GM18508 (cell line): ENCODE data around the gene RAB22A.
"Not testable (repeated sequence)": the region's sequence is repeated elsewhere in the genome, so short reads cannot be mapped to it uniquely, and the experiment has no call there.

Source experiments
- ATAC-seq: cut with Tn5 transposase; IDR thresholded peaks from one replicate; pipeline ENCODE4 v1.9.1; 2021; ENCODE audit warnings: moderate number of reproducible peaks; ENCODE audit not compliant: insufficient read depth, unreplicated experiment

Gene RAB22A

GRCh38 chr20:58406422-58407001 lies 97.0 kb downstream of the RAB22A start:
- ATAC-seq = no peak

GRCh38 chr20:58407201-58407873 lies 97.8 kb downstream of the RAB22A start:
- no peak for ATAC-seq

- no peak for ATAC-seq
Observed at GRCh38 chr20:58407966-58408557, 98.5 kb downstream of the RAB22A start.

- no peak for ATAC-seq
Observed at GRCh38 chr20:58408603-58409246, 99.2 kb downstream of the RAB22A start.

- ATAC-seq = not testable (repeated sequence)
Observed at GRCh38 chr20:58414216-58414615, 104.7 kb downstream of the RAB22A start.

- not testable (repeated sequence) for ATAC-seq
Observed at GRCh38 chr20:58414786-58415185, 105.3 kb downstream of the RAB22A start.

DNA sequence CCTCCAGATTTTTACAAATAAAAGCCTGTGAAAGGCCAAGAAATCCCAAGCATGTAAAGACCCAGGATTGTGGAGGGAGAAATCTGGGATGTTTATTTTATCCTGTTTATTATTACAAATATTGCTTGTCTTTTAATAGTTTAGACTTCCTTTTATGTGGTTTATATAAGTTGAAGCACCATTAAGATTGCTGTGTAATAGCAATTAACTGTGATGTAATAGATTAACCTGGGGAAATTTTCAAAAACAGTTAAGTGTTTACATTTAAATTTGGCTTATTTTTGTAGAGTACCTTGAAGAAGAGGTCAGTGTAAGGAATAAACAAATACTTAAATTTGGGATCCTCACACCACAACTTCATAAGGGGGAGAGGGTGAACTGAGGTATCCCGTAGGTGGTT lies 106.5 kb downstream of the RAB22A start:
- ATAC-seq = no peak

GRCh38 chr20:58416835-58417234 lies 107.3 kb downstream of the RAB22A start:
- no peak for ATAC-seq
